SK-N-MC (cell line): Measurements from ENCODE around the gene CNPY4.

Source experiments
- EZH2 ChIP-seq: fragments of 200-600 bp; sonication (generic); IDR thresholded peaks from one replicate; pipeline ENCODE4 v1.6.1; 2017; ENCODE audit warnings: antibody characterized with exemption
- FOXP2 ChIP-seq: optimal IDR thresholded peaks from 2 replicates; pipeline ENCODE3; 2011; ENCODE audit warnings: mild to moderate bottlenecking, moderate library complexity; ENCODE audit not compliant: insufficient read depth; ENCODE audit errors: extremely low read length, control extremely low read depth
- POLR2AphosphoS5 ChIP-seq: IDR thresholded peaks from 2 replicates; pipeline ENCODE4 v1.6.1; 2012; ENCODE audit warnings: mild to moderate bottlenecking, low read depth, low read length, borderline replicate concordance

DNA sequence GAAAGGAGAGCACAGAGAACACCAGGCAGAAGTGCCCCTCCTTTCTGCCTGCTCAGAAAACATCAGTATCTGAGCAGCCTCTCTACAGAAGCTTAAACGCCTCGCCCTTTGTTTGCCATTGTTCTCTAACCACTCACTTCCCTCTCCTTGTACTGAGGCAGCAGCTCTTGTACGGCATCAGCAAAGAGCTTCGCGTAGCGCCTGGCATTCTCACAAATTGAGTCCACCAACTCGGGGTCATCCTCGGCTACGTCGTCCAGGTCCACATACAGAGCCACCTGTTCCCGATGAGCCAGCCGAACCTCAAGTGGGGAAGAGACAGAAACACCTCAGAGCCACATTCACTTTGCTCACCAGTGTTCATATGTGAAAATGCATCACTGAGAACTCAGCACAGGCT, 20.0 kb upstream of the CNPY4 start:
- no peak for TF ChIP-seq EZH2
- no peak for TF ChIP-seq POLR2AphosphoS5
- TF ChIP-seq FOXP2: no peak
